GM21619 (cell line): ENCODE results near the gene KATNB1.
A peak's percentile ranks its signal among the peaks of the same experiment; 100 is the strongest.

ENCODE experiments used
- ATAC-seq: cut with Tn5 transposase; IDR thresholded peaks from one replicate; pipeline ENCODE4 v1.9.1; 2021; ENCODE audit not compliant: unreplicated experiment

The KATNB1 gene

DNA sequence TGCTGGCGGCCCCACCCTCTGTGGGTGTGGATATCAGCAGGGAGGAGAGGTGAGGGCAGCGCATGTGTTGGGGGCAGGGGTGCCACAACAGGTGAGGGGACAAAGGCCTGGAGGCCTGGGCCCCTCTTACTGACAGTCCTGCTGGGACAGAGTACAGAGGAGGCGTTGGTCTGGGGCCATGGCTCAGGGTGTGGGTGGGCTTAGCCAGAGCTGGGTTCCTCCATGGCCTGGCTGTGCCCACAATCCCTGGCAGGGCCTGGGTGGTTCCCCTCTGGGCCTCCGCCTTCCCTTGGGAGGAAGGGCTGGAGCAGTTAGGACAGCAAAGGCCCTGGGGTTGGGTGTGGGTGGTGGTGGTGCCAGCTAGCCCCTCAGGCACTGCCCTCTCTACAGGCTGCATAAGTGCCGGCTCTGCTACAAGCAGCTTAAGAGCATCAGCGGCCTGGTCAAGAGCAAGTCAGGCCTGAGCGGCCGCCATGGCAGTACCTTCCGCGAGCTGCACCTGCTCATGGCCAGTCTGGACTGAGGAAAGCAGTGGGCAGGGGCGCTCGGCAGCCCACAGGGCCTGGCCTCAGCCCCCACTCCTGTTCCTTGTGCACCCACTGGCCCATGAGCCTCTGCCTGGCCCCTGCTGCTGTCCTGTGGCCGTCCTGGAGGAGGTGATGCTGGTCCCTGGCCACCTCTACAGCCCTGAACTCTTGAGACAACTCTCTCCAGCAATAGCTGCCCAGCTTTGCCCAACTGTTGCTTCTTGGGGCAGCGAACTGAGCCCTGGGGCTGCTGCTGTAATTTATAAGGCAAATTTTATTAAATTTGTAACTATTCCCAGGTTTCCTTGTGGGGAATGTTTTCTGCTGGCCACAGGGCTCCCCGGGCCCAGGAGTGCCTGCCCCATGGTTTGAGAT is 21.1 kb downstream of the KATNB1 start:
- no peak for ATAC-seq

DNA sequence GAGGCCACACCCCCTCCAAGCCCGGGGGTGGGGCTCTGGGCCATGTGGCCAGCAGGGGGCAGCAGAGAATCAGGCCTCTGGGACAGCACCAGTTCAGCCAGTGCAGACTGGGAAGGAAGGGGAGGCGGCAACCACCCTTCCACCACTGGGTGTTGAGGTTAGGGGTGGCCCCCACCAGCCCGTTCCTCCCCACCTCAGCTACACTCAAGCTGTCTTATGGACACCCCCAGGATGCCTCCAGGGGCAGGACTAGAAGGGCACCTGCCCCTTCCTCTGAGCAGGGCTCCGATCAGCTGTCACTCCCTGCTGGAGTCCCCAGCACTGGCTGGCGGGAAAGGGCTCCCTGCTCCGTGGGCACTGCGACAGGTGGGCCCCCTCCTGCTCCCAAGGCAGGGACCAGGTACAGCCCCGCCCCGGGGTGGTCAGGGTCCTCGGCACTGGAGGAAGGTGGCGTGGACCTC is 21.8 kb downstream of the KATNB1 start:
- ATAC-seq: peak; percentile 88

- no peak for ATAC-seq
These were observed 22.3 kb downstream of the KATNB1 start for GRCh38 chr16:57757883-57758282.

DNA sequence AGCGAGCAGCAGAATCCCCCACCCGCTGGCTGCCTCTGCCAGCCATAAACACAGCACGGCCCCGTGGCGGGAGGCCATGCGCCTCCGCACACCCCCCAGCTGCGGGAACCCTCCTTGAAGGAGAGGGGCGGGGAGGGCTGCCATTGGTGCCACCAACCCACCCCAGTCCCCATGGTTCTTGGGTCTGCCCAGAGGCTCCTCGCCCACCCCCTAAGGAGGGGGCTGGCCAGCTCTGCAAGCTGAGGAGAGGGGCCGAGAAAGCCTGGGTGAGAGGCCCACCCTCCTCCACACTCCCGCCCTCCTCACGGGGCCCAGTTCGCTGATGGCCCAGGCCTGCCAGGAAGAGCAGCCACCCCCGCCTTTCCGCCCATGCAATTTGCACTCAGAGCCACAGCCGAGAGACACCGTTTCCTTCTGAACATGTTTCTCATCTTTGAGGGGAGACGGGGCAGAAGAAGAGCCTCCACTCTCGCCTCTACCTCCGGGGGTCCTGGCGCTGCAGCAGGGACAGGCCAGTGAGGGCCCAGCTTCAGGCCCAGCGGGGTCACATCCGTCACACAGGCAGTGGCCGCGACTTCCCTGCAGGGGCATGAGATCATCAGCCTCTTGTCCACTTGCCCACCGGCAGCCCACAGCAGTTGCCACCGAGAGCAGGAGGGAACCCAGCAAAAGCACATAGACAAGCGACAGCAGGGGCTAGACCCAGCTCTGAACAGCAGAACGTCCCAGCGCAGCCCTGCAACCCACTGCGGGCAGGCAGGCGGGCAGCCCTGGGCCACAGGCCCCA is 23.0 kb downstream of the KATNB1 start:
- no peak for ATAC-seq

- ATAC-seq: no peak
These were observed 23.6 kb downstream of the KATNB1 start for GRCh38 chr16:57759131-57759530.

DNA sequence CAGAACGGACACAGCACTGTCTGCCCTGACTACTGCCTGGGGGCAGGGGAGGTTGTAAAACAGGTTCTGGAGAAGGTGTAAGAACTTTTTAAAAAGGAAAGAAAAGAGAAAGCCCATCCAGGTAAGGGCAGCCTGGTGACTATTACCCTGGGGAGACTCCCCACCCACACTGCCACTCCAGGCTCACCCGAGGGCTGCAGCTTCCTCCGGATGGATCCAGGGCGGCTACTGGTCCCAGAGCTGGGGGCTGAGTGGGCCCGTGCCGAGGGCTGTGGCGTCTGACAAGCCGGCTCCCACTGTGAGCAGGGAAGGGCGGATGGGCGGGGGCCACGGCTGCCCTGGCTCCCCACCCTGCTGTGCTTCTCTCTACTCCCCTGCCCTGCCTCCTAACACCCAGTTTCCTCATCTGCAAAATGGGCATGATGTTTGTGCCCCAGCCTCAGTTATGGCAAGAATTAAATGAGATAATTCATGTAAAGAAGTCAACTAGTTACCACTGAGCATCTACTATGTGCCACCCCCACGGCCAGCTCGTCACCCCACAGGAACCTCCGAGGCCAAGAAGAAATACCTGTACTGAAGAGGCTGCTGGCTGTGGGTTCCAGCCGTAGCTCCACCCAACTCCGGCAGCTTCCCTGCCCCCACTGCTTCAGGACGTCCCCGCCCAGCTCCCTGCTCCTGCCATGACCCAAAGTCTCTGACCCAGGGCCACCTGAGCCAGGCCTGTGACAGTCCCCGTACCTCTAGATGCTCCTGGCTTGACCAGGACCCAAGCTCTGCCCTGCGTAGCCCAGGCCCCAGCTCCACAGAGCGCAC is 24.2 kb downstream of the KATNB1 start:
- ATAC-seq: no peak

DNA sequence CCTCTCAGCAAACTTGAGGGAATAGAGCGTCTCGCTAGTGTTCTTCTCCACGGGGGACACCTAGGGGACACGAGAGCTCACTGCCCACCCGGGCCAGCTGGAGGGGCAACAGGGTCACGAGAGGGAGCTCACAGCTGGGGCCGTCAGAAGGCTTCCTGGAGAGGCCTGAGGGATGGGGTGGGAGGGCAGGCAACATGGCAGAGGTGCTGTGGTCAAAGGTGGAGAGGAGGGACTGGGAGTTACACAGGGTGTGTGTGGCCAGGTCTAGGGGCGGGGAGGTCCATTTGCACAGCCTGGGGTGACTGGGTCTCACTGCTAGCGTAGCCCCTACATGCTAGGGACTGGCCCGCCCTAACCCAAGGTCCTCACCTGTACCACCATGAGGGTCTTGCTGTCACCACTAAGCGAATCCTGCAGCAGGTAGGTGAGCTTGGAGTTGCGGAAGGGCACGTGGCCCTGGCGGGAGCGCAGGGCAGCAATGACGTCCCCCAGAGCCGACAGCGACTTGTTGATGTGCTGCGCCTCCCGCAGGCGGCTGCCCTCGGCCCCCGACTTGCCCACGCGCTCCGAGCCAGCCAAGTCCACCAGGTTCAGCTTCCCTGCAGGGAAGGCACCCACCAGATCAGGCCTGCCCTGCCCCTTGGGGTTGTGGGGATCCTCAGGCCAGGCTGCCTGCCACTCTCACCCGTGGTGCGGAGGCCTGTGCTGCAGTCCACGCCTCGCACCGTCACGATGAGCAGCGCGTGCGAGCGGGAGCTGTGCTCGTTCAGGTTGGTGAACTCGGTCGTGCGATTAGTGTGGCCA is 25.0 kb downstream of the KATNB1 start:
- ATAC-seq: no peak

DNA sequence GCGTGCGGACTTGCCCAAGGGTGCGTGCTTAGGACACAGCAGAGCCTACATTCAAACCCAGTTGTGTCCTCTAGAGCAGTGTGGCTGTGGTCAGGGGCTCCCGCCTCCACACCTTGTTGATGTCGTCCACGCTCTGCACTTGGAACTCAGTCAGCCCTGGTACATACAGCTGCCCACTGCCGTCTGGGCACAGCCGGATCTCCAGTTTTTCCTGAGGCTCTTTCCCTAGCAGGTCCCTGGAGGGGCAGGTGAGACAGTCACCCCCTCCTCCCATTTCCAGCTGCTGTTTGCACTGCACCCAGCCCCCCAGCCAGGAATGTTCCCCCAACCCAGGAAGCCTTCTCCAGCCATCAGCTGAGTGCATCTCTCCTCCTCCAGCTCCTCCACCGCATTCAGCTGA is 25.7 kb downstream of the KATNB1 start:
- ATAC-seq: no peak

- no peak for ATAC-seq
These were observed 26.4 kb downstream of the KATNB1 start for GRCh38 chr16:57761957-57762356.

DNA sequence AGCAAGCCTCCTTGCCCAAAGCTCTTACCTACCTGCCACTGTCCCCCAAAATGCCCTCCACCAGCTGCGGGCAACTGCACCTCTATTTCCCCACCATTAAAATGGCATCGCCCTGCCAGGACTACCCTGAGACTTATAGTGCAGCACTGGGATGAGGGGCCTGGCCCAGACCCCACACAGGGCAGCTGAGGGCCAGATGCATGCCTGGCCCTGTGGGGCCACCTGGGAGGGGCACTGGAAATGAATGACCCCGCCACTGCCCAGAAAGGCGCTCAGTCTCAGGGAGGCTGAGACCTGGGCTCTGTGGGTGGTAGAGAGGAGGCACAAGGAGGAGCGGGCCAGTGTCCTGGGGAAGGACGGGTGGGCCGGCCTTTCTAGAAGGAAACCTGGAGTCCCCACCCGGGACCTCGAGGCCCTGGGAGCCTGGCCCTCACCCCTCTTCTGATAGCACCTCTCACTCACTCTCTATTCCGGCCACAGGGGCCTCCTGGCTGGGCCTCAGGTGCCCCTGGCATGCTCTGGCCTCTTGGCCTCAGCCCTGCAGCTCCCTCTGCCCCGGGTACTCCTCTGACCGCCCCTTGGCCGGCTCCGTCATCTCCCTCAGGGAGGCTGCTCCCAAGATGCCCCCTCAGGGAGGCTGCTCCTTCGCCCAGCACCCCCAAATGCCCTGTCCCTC is 26.9 kb downstream of the KATNB1 start:
- no peak for ATAC-seq

GRCh38 chr16:57763285-57764005 is 27.9 kb downstream of the KATNB1 start:
- no peak for ATAC-seq

- ATAC-seq: no peak
These were observed 28.4 kb downstream of the KATNB1 start for GRCh38 chr16:57764006-57764340.

DNA sequence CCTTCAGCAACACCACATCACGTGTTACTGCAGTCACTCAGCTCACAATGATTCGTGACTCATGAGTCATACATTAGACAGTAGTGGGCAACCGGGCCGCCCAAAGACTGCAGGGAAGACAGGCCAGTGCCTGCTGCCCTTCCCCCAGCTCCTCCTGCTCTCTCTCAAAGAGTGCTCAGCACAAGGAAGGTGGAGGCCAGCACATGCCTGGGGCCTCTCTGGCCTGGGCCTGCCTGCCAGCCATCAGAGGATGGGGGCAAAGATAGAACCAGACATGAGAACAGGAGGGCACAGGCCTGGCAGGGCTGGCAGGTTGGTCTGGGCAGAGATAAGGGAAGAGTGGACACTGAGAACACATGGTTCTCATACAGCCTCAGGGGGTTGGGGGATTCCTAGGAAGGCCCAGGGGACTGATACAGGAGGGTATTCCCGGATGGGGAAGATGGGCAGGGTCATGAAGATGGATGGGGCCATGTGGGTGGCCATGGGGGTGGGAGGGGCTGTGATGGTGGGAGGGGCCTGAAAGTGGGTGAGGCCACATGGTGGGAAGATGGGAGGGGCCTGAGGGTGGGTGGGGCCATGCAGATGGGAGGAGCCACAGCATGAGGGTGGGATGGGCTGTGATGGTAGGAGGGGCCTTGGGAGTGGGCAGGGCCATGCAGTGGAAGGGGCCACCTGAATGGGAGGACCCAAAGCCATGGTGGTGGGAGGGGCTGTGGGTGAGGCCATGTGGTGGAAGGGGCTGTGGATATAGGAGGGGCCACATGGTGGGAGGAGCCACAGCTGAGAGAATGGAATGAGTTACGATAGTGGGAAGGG is 29.0 kb downstream of the KATNB1 start:
- ATAC-seq: no peak

DNA sequence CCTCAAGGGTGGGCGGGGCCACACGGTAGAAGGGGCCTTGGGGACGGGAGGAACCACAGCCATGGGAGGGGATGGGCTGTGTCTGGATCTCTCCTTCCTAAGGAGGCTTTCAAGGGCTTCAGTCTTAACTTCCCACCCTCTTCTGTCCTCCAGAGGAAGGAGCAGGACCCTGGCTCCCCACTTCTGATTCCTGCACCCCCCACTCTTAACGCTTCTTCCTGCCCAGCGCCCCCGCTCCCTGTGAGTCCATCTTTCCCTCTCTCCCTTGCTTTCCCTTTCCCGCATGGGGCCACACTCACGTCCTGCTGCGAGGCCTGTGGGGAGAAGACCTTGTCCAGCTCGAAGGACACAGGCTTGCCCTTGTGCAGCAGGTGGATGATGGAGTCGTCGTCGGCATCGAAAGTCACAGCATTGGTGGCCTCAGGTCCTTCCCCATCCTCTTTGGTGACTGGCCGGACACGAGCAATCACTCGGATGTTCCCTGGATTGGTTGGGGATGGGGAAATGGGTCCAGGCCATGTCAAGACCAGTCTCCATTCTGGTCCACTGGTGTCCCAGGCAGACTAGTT is 29.7 kb downstream of the KATNB1 start:
- no peak for ATAC-seq

DNA sequence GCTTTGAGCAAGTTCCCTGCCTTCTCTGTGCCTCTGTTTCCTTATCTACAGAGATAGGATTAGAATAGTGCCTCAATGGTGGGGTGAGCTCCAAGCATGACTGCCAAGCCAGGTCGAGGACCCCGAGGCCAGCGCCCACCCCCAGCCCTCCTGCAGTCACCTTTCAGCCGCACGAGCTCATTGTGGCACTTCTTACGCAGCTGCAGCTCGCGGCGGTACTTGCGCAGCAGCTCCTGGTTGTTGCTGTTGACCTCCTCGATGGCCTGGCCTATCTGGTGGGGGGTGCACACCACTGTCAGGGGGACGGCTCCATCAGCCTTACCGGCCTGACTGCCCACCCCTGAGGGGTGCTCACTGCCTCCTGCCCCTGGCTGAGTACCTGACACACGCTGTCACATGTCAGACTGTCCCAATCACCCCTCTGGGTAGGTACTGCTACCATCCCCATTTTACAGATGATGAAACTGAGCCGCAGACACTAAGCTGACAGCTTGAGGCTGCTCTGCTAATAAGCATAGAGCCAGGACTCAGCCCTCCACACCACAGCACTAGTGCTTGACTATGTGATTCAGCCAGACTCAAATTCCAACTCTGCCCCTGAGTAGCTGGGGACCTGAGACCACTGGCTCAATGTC is 31.3 kb downstream of the KATNB1 start:
- ATAC-seq: no peak

- no peak for ATAC-seq
These were observed 34.1 kb downstream of the KATNB1 start for GRCh38 chr16:57769541-57770145.

GRCh38 chr16:57770361-57770760 is 34.8 kb downstream of the KATNB1 start:
- no peak for ATAC-seq
